Measurements from ENCODE around the gene HS6ST2.

Gene HS6ST2

DNA sequence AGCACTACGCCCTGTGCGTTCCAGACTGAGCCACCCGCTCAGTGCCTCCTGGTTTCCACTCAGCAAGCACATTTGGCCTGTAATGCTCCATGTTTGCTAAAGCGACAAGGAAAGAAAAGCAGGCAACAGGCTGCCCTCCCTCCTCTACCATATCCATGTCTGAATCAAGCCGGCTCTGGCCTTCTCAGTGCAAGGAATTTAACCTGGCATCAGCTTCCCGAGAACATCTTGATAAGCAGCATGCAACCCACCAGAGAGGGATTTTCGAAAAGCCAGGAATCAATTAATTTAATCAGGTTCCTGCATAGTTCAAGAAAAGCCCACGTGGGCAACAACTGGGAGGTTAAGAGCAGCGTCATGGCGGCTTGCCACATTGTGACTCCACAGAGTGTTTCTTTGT lies 228.2 kb downstream of the HS6ST2 start:
- no peak for FAIRE-seq
- TF ChIP-seq TAF1 (IDR thresholded peaks at IDR 0.05; ENCODE audit: borderline replicate concordance, low read depth, low read length) (no peak), POLR2A (IDR thresholded peaks at IDR 0.05; ENCODE audit: low read depth, low read length) (no peak), POLR2AphosphoS5 (IDR thresholded peaks at IDR 0.05; ENCODE audit: low read depth, low read length) (no peak)

DNA sequence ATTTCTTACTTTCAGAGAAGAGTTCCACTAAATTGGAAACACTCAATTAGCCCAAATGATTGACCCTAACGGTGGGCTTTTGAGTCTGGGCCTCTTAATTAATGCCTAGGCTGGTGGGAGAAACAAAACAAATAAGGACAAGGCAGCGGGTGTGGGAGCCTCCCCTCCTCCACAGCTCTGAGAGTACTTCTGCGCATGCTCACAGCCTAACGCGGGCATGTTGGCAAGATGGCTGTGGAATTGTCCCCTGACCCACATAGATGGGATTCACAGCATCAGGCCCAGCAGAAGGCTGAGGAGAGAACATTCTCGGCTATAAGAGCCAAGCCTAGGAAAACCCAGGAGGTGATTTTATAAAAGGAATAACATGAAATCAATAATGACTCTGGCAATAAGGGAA lies 230.1 kb downstream of the HS6ST2 start:
- DNase-seq (ENCODE audit: insufficient read length): no peak
- TF ChIP-seq POLR2AphosphoS5 (IDR thresholded peaks at IDR 0.05; ENCODE audit: low read depth, low read length) (no peak), TAF1 (IDR thresholded peaks at IDR 0.05; ENCODE audit: borderline replicate concordance, low read depth, low read length) (no peak), POLR2A (IDR thresholded peaks at IDR 0.05; ENCODE audit: low read depth, low read length) (no peak)
- no peak for FAIRE-seq

More for the DNA sequence above, 228.2 kb downstream of the HS6ST2 start:
- DNase-seq (ENCODE audit: insufficient read length): no peak

DNA sequence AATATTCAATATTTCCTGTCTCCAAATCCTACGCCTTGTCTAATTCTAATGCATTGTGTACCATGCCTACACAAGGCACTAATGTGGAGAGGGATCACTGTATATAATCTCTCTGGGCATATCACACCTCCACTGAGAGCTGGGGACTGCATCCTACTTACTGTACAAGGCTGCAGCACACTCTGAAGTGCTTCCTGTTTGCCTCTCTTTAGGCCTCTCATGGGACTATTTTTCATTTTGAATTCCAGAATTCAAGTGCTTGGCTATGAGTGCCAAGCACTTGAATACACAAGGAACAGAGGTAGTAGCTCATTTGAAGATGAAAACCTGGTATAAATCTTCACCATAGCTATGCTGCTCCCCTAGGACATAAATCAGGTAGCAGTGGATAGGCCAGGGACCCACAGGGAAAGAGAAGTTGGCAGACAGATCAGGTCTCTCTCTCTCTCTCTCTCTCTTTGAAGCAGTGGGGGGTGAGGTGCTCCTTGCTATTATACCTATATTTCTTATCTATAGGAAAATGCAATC lies 239.9 kb downstream of the HS6ST2 start:
- DNase-seq (ENCODE audit: insufficient read length): no peak
- FAIRE-seq: no peak
- TF ChIP-seq POLR2A (IDR thresholded peaks at IDR 0.05; ENCODE audit: low read depth, low read length) (no peak), TAF1 (IDR thresholded peaks at IDR 0.05; ENCODE audit: borderline replicate concordance, low read depth, low read length) (no peak), POLR2AphosphoS5 (IDR thresholded peaks at IDR 0.05; ENCODE audit: low read depth, low read length) (no peak)

DNA sequence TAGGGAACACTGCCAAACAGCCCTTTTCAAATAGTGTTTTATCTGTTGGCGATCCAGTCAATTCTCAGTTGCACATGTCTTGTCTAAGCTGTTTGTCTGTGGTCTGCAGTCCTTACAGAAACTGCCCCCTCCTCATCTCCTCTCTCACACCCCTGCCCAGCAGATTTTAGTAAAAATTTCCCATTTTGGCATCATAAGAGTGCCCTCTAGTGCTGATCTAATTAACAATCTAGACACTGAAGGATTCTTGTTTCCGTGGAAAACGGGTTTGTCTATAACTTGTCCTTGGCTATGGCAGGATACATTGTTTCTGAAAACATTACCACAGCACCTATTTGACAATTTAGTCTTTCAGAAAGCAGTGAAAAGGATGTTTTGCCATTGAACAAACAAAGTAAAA lies 242.4 kb downstream of the HS6ST2 start:
- TF ChIP-seq POLR2AphosphoS5 (IDR thresholded peaks at IDR 0.05; ENCODE audit: low read depth, low read length) (no peak), POLR2A (IDR thresholded peaks at IDR 0.05; ENCODE audit: low read depth, low read length) (no peak), TAF1 (IDR thresholded peaks at IDR 0.05; ENCODE audit: borderline replicate concordance, low read depth, low read length) (no peak)
- FAIRE-seq: no peak
- DNase-seq (ENCODE audit: insufficient read length): no peak

DNA sequence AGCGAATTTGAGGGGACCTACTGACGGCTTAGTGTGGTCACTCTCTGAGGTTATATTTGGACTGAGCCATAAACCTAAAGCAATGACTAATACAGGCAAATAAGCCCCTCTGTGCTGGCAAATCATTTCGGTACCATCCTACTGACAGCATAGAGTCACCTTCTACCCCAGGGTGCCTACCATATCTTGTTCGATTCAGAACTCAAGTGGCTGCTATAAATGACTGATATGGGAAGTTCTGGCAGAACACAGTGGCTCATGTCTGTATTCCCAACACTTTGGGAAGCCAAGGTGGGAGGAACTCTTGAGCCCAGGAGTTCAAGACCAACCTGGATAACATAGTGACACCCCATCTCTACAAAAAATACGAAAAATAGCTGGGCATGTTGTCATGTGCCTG lies 243.5 kb downstream of the HS6ST2 start:
- no peak for FAIRE-seq
- TF ChIP-seq POLR2A (IDR thresholded peaks at IDR 0.05; ENCODE audit: low read depth, low read length): no peak
- TF ChIP-seq TAF1 (IDR thresholded peaks at IDR 0.05; ENCODE audit: borderline replicate concordance, low read depth, low read length): no peak
- TF ChIP-seq POLR2AphosphoS5 (IDR thresholded peaks at IDR 0.05; ENCODE audit: low read depth, low read length): no peak
- DNase-seq (ENCODE audit: insufficient read length): no peak

DNA sequence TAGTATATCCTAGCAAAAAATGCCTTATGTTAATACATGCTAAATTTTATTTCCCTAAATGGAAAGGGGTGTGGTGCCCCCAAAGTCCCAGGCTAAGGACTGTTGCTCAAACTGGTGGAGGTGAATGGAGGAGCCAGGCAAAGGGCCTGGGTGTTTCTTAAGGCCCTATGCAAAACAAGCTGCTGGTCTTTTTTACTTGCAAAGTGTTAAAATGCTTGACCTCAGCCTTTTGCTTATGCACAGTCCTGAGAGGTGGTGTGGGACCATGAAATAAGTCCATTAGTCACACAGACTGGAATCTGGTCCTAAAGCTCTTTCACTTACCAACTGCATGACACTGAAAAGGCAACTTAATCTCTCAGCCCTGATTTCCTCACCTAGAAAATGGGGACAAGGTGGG lies 246.1 kb downstream of the HS6ST2 start:
- DNase-seq (ENCODE audit: insufficient read length): no peak
- TF ChIP-seq POLR2A (IDR thresholded peaks at IDR 0.05; ENCODE audit: low read depth, low read length): no peak
- no peak for TF ChIP-seq POLR2AphosphoS5 (IDR thresholded peaks at IDR 0.05; ENCODE audit: low read depth, low read length)
- no peak for TF ChIP-seq TAF1 (IDR thresholded peaks at IDR 0.05; ENCODE audit: borderline replicate concordance, low read depth, low read length)
- FAIRE-seq: no peak

DNA sequence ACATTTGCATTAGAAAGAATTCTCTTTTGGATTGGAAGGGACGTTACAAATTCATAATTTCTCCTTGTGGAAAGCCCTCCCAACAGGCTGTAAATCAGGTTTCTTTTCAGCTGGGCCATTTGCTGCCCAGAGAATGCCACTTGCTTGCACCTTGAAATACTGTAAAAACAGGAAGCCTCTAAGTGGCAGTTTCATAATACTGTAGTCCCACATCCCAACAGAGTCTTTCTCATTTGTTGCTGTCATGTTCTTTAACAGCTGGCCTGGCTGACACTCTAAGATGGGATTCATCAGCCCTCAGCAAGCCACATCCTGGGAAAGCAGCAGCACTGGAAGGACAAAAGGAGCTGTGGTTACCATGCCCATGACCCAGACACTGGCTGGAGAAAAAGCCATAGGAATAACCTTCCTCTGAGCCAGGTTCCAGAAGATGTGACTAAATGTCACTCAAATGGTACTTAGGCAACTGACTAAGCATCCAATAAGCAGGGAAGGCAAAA lies 247.7 kb downstream of the HS6ST2 start:
- FAIRE-seq (no peak), DNase-seq (ENCODE audit: insufficient read length) (no peak)
- TF ChIP-seq TAF1 (IDR thresholded peaks at IDR 0.05; ENCODE audit: borderline replicate concordance, low read depth, low read length) (no peak), POLR2A (IDR thresholded peaks at IDR 0.05; ENCODE audit: low read depth, low read length) (no peak), POLR2AphosphoS5 (IDR thresholded peaks at IDR 0.05; ENCODE audit: low read depth, low read length) (no peak)

DNA sequence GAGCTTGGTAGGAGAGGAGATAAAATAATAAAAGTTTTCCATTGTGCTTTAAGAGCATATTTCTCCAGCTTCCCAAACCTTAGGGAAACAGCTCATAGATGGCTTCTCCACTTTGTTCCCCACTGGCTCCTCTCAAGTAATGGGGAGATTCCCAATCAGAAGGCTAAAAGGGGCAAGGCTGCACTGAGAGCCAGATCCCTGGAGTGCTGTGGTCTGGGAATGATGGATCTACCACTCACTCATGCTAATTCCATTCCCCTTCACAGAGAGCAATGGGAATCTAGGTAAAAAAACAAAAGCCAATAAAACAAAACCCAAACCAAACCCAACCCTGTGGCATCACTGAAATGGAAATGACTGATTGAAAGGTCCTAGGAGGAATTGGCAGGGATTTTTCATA lies 249.9 kb downstream of the HS6ST2 start:
- FAIRE-seq (no peak), DNase-seq (ENCODE audit: insufficient read length) (no peak)
- TF ChIP-seq TAF1 (IDR thresholded peaks at IDR 0.05; ENCODE audit: borderline replicate concordance, low read depth, low read length): no peak
- no peak for TF ChIP-seq POLR2A (IDR thresholded peaks at IDR 0.05; ENCODE audit: low read depth, low read length)
- no peak for TF ChIP-seq POLR2AphosphoS5 (IDR thresholded peaks at IDR 0.05; ENCODE audit: low read depth, low read length)

DNA sequence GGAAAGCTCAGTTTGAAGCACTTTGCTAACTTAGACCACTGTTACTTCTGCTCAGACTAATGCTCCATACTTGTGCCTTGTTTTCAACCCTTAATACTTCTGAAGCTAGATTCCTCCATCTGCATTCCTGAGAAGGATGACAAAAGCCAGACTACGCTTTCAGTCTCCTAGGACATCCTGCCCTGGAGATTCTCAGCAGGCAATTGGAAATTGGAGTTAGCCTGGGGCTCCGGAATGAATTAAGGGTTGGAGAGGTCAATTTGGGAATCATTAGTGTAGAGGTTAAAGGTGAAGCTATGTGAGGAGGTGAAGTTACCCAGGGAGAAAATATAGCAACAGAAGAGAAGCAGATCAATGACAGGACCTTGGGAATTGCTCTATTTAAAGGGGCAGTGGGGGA lies 253.7 kb downstream of the HS6ST2 start:
- FAIRE-seq: no peak
- no peak for DNase-seq (ENCODE audit: insufficient read length)

DNA sequence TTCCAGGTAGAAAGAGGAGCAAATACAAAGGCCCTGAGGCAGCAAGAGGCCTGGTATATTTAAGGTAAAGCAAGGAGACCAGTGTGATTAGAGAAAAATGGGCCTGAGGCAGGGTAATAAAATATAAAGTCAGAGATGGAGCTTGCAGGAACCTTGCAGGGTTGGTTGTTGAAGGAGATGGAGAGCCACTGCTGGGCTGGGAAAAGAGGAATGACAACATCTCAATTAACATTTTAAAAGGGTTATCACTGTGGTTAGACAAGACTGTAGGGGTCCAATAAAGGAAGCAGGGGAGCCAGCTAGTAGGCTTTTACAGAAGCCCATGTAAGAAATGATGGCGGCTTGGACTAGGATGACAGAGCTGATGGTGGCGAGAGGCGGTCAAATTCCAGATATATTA lies 264.0 kb downstream of the HS6ST2 start:
- DNase-seq (ENCODE audit: insufficient read length): no peak
- no peak for FAIRE-seq
- TF ChIP-seq TAF1 (IDR thresholded peaks at IDR 0.05; ENCODE audit: borderline replicate concordance, low read depth, low read length) (no peak), POLR2A (IDR thresholded peaks at IDR 0.05; ENCODE audit: low read depth, low read length) (no peak), POLR2AphosphoS5 (IDR thresholded peaks at IDR 0.05; ENCODE audit: low read depth, low read length) (no peak)

More for the DNA sequence above, 253.7 kb downstream of the HS6ST2 start:
- TF ChIP-seq POLR2A (IDR thresholded peaks at IDR 0.05; ENCODE audit: low read depth, low read length): no peak
- TF ChIP-seq POLR2AphosphoS5 (IDR thresholded peaks at IDR 0.05; ENCODE audit: low read depth, low read length): no peak
- TF ChIP-seq TAF1 (IDR thresholded peaks at IDR 0.05; ENCODE audit: borderline replicate concordance, low read depth, low read length): no peak

DNA sequence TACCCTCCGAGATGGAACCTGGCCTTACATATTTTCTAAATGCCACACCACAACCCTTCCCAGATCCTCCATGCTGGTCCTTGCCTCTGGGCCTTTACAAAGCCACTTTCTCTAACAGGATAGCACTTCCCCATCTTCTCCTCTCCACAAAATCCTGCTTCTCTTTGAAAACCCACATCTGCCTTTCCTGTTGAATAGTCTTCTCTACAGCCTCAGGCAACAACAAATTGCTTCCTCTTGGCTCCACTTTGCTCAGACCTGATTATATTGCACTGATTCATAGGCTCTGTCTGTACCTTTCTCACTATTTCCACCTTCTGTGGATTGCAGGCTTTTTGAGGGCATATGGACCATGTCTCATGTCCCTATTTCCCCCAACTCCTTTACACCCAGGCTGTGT lies 265.9 kb downstream of the HS6ST2 start:
- FAIRE-seq: no peak
- no peak for DNase-seq (ENCODE audit: insufficient read length)
- TF ChIP-seq POLR2AphosphoS5 (IDR thresholded peaks at IDR 0.05; ENCODE audit: low read depth, low read length) (no peak), POLR2A (IDR thresholded peaks at IDR 0.05; ENCODE audit: low read depth, low read length) (no peak), TAF1 (IDR thresholded peaks at IDR 0.05; ENCODE audit: borderline replicate concordance, low read depth, low read length) (no peak)

DNA sequence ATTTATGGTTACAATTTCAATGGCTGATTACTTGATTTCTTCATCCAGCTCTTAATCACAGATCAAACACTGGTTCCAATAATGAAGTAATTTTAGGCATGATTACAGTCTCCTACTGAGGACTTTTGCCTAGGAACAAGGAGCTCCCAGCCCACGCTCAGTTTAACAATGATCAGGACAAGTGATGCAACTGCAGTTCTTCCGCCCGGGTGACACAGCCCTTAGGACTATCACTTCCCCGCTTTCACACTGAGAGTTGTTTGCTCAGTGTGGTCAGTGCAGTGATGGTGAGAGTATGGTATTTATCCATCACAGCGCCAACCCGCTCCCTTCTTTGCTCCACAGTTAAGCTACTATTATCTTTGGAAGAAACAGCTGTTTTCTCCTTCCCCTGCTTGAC lies 266.4 kb downstream of the HS6ST2 start:
- TF ChIP-seq POLR2A (IDR thresholded peaks at IDR 0.05; ENCODE audit: low read depth, low read length): no peak
- TF ChIP-seq TAF1 (IDR thresholded peaks at IDR 0.05; ENCODE audit: borderline replicate concordance, low read depth, low read length): no peak
- no peak for TF ChIP-seq POLR2AphosphoS5 (IDR thresholded peaks at IDR 0.05; ENCODE audit: low read depth, low read length)
- FAIRE-seq: no peak
- DNase-seq (ENCODE audit: insufficient read length): no peak

Data from GM12892 (cell line).